Raji (cell line): ENCODE results near the gene VAV2.

ENCODE experiments used
- POLR2A ChIP-seq: IDR thresholded peaks from 2 replicates; pipeline ENCODE4 v1.6.1; 2011; ENCODE audit warnings: low read depth, low read length, control low read depth; ENCODE audit not compliant: insufficient read depth

VAV2 gene

DNA sequence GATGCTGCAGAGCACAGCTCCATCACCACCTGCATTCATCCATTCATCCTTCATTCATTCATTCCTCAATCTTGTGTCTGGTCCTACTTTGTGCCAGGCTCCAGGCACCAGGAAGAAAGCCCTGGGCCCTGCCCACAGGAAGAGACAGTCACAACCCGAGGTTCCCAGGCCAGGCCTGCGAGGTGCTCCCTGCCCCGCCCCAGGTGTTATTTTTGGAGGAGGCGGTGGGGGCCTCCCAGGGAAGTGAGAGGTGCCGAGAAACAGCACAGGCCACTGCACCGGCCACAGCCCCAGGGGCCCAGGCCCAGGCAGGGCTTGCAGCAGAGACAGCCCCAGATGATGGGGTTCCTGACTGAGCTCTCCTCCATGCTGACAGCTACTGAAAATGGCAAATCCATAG lies 33.4 kb downstream of the VAV2 start:
- no peak for TF ChIP-seq POLR2A

DNA sequence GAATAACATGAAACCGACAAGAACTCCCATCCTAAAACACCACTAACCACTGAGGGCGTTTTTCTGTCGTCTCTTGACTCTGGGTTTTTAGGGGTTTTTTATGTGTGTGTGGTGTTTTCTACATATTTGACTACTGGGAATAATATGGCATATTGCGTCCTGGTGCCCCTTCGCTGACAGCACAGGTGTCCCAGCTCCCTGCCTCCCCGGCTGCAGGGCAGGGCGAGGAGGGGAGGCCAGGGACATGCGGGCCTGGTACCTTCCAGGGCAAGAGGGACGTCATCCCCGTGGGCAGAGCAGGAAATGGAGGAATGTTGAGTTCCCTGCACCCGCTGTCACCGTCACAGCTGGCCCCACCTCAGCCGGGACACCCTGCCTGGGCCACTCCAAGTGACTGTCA lies 34.8 kb downstream of the VAV2 start:
- no peak for TF ChIP-seq POLR2A

DNA sequence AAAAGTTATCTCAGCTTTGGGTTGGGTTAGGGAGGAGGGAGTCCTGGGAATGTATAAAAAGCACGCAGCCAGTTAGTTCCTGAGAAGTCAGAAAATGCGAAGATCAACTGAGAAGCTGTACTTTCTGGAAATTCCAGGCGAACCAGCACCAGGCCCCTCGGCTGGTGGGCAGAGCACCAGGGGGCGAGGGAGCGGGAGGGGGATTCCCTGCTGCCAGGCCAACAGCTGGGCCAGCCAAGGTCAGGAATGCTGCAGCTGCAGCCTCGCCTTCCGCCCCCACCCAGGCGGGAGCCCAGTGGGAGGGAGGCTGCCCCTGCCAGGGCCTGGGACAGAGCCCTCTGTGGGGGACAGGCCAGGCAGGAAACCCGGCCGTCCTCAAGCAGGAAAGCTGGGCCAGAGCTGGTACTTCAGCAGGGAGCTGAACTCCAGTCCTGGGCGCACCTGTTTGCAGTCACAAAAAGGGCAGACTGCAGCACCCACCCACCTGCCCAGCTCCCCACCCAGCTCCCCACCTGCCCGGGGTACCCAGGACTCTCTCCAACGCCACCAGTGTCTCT lies 35.5 kb downstream of the VAV2 start:
- 0 out of 2 replicates have a peak, but pooled peaks have one; percentile 35 for TF ChIP-seq POLR2A

DNA sequence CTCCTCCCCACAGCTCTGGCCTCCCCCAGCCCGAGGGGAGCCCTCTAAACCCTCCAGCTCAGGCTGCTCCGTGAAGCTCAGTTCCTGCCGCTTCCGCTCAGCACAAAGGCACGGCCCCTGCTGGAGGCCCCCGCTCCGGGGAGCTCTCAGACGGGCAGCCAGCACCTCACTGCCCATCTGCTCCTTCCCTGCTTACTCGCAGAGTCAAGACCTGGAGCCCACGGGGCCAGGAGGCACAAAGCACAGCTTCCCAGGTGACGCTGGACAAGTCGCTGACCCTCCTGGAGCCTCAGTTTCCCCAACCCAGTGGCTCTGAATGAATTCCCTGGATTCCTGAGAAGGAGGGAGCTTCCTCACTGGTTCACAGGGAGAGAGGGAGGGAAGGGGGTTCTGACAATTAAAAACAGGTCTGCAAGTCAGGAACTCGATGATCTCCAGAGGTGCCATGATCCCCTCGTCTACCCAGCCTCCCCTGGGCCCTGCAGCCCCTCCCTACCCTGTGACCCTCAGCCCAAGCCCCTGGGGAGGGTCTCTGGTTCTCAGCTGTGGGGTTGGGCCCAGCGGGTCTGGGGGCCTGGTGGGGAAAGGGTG lies 36.2 kb downstream of the VAV2 start:
- TF ChIP-seq POLR2A: peak; percentile 47

DNA sequence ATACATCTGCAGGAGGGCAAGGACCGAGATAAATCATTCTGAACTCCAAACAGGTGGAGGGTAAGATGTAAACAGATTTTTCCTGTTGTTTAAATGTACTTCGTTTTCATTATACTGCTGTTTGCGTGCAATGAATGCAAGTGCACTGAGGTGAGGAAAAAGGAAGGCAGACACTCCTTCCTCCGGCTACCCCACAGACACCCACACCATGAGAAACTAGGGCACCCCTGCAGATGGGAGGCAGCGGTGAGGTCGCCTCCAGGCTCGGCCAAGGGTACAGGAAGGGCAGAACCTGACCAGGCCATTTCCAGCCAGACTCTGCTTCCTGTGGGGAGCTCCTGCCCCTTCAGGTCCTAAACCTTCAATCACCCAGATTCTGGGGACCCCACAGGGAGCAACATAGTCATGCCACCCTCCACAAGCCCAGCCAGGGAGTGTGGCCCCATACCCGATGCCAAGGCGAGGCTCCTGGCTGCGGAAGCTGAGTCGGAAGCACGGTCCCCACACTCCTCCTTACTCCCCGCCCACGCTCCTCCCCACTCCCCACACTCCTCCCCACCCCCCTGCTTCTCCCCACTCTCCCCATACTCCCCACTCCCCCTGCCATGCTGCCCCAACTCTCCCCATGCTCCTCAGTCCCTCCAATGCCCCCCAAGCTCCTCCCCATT lies 37.1 kb downstream of the VAV2 start:
- peak; percentile 46; the same call in 1 of the 2 replicates for TF ChIP-seq POLR2A

DNA sequence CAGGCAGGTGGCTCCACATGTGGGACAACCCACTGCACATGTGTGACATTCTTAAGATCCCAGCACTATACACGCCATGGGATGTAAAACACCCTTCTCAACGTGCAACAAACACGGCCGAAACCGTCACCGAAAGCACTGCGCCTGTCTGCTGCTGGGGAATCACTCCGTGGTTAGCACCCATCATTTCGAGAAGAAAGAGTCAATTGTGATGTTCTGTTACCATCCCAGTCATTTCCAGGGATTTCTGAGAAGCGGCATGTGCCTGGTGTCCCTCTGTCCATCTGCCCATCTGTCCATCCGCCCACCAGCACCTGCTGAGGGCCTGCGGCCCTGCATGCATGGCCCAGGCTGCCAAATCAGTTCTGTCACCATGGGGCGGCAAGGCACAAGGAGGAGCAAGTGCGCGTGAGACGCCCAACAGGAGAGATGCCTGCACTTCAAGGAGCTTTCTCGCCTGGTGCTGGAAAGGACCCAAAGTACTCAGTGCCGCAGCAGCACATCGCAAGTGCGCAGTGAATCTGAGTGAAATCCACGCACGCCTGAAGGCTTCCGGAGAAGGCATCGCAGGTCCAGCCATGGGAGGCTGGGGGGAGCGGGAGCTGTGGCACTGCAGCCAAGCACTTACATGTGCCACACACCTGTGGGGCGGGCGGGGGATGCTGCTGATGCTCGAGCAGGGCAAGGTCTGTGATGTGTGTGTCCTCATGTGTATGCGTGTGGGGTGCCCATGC lies 38.0 kb downstream of the VAV2 start:
- no peak for TF ChIP-seq POLR2A

DNA sequence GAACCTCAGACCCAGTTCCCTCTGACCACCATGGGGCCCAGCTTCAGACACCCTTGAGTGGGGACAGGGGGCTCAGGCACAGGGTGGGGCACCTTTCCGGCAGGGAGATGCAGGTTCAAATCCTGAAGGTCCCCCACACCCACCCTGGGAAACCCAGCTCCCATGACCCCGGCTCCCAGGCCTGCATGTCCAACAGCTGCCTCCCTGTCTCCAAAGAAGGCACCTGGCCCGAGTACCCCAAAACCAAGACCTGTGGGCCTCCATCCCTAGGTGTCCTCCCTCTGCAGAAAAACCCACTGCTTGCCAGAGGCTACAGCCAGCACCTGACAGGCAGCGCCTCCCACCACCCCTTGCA lies 38.5 kb downstream of the VAV2 start:
- TF ChIP-seq POLR2A: no peak

DNA sequence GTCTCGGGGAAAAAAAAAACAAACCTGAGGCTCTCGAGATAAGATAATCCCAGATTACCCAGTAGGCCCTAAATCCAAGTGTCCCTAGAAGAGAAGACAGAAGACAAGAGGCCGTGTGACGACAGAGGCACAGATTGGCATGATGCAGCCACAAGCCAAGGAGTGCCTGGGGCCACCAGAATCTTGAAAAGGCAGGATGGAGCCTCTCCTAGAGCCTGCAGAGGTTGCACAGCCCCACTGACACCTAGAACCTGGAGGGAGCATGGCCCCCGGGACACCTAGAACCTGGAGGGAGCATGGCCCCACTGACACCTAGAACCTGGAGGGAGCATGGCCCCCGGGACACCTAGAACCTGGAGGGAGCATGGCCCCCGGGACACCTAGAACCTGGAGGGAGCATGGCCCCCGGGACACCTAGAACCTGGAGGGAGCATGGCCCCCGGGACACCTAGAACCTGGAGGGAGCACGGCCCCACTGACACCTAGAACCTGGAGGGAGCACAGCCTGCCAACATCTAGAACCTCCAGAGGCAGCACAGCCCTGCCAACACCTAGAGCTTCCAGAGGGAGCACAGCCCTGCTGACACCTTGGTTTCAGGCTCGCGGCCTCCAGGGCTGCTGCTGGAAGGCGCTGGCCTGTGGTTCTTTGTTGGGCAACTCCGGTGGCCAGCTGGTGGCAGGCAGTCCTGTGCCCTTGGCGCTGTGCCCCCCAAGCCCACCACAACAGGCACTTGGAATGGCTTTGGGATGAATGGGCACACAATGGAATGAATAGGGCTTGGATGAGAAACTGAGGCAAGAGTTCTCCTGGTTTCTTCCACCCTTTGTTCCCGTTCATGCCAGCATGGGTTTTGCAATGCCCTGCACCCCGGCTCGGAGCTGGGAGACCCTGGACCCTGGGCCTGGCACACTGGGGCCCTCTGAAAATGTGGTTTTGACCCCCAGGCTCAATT lies 39.2 kb downstream of the VAV2 start:
- TF ChIP-seq POLR2A: no peak

DNA sequence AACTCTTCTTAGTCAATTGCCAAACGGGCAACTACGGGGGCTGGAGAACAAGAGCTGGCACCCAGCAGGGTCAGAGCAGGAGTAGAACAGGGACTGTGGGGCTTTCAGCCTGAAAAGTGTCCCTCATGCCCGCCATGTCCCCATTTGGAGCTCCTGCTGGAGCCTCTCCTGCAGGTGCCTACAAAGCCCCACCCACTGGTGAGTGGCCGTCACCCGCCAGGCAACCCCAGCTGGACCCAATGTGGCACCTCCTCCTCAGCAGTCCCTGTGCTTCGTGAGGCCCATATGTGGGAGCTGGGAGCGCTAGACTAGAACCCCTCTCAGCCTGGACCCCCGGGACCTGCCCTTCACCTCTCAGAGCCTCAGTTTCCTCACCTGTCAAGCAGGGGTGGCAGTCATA lies 40.9 kb downstream of the VAV2 start:
- TF ChIP-seq POLR2A: no peak

DNA sequence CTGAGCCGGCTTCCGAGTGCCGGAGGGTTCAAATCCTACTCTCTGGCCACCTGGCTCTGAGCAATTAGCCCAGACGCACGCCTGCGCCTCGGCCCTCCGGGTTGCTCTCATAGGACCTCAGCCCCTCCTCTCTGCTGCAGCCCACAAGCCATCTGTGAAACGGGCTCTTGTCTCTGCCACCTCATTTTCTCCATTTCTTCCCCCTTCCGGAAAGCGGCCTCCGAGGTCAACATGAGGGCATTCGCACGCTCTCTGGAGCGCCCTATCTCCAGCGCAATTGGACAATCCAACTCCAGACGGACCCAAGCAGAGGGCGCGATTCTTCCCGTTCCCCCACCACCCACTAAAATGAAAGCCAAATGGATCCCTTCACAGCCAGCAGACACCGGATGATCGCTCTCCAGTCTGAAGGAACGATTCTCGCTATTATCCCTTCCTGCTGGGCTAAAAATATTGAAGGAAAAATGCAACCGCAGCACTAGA lies 41.5 kb downstream of the VAV2 start:
- no peak for TF ChIP-seq POLR2A

DNA sequence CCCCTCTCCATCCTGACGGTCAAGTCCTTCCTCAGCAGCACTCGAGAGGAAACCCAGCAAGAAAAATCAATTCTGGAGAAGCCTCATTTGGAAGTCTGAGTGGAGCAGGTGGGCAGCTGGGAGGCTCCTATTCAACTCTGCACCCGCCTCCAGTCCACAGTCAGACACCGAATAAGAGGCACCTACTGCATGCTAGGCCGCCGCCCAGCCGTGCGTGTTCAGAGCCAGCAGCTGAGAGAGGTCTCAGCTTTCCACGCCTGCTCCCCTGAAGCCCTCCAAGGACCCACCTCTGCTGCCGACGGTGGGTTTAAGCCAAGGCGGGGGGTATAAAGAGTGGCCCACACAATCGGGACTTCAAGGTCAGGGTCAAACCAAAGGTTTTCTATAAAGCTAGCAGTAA lies 41.9 kb downstream of the VAV2 start:
- TF ChIP-seq POLR2A: no peak

DNA sequence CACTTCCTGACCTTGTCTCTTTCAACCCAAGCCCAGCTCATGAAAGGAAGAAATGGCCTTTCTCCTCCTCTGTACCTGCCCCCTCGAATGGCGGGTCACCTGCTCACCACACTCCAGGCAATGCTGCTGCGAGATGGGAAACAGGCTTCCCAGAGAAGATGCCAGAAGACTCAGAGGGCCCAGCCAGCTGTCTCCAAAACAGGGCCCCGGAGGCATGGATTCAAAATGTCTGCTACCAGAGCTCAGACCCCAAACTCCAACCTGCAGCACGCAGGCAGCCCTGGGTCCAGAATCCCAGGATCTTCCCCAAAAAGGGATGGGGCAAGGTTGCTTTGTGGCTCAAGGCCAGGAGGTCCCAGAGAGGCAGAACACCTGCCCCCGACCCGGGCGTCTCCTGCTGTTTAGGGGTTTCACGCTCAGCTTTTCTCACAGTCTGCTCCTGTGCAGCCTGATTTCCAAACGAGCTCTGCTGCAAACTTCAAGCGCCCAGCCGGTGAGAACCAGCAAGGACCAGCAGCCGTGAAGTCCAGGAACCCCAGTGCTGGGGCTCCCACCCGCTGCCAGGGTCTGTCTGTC lies 42.5 kb downstream of the VAV2 start:
- TF ChIP-seq POLR2A: no peak

DNA sequence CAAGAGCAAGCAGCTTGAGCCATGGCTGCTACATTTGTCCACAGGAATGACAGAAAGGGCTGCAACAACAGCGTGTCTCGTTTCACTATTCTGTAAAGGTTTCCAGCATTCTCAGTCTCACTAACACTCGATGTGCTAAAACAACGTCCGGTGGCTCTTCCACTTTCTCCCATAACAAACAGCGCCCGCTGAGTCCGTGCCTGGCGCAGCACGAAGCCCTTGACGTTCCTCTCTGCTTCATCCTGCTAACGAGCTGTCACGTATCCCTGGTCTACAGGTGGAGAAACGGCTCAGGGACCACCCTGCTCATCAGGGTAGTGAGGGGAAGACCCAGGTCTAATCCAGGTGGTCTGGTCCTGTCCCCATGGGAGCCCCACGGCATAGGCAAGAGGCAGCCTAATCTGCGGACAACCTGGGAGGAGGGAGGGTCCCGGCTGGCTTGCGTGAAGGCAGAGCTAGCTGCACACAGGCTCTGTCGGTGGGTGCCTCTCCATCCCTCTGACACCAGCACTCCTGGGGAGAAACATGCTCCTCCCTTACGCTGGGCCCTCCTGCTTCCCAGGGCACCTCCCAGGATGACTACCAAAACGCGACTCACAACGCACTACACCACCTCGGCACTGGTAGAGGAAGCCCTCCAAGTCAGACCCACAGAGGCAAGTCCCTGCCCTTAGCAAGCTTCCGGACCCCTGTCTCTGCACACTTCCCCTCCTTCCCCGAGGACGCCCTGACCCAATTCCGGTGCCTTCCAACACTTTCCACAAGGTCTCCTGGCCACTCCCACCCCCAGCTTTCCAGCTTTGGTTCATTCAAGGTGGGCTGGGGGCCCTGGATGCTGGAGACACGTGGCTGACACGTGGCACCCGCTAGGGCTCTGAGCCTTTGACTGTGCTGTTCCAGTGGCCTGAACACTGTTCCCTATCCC lies 43.3 kb downstream of the VAV2 start:
- no peak for TF ChIP-seq POLR2A
